Sigmoid colon (tissue), 7 donors: ENCODE results near the gene ENPP1. TPM values are rescaled to one million over a fixed set of nuclear protein-coding genes. Genes with fewer than 3 reads are reported as not detected.

ENCODE experiments used
- DNase-seq: peaks from one replicate; pipeline ENCODE4 v3.0.0-alpha.2; 2019
- H3K27ac ChIP-seq, 4 donors: fragments of 200-600 bp; sonication (generic); one replicate each; pipeline ENCODE4 v1.5.1; 2016 to 2019; ENCODE audit warnings: mild to moderate bottlenecking in 1 of 4
- H3K27me3 ChIP-seq, 3 donors: fragments of 200-600 bp; sonication (generic); one replicate each; pipeline ENCODE4 v1.5.1; 2019; ENCODE audit warnings: mild to moderate bottlenecking in 1 of 3
- H3K36me3 ChIP-seq, 4 donors: fragments of 200-600 bp; sonication (generic); one replicate each; pipeline ENCODE4 v1.5.1; 2016 to 2019
- H3K4me1 ChIP-seq, 4 donors: fragments of 200-600 bp; sonication (generic); one replicate each; pipeline ENCODE4 v1.5.1; 2017 to 2019
- H3K4me3 ChIP-seq, 4 donors: fragments of 200-600 bp; sonication (generic); one replicate each; pipeline ENCODE4 v1.5.1; 2017 to 2019; ENCODE audit warnings: mild to moderate bottlenecking in 2 of 4, moderate library complexity in 1 of 4
- H3K9me3 ChIP-seq, 4 donors: fragments of 200-600 bp in 3 of 4; sonication (generic) in 3 of 4; one replicate each; pipeline versions ENCODE4 v1.5.1 to v1.6.1; 2013 to 2019
- EP300 ChIP-seq, 4 donors: sonication (generic); formaldehyde crosslinking; IDR thresholded peaks; one replicate each; pipeline ENCODE4 v1.6.1; 2017; ENCODE audit warnings: antibody characterized with exemption in 4 of 4
- POLR2A ChIP-seq, 2 donors: fragments of 450-650 bp; IDR thresholded peaks; one replicate each; pipeline ENCODE4 v1.6.1; 2016; ENCODE audit warnings: antibody characterized with exemption in 2 of 2, mild to moderate bottlenecking in 2 of 2, moderate library complexity in 2 of 2
- POLR2AphosphoS5 ChIP-seq, 4 donors: sonication (generic); formaldehyde crosslinking; IDR thresholded peaks; one replicate each; pipeline ENCODE4 v1.6.1; 2017; ENCODE audit warnings: antibody characterized with exemption in 4 of 4
- WGBS, 2 donors: extraction: QIAGEN DNeasy Blood & Tissue Kit; methylation state at CpG; one replicate each; pipeline ENCODE4 v1.1.7; 2013; 5-methylcytosine and 5-hydroxymethylcytosine counted together
- intact Hi-C: fragments of 100-400 bp; cut with DNase I; formaldehyde crosslinking; loops from one replicate; pipeline ENCODE4 v1.15.1; 2023
- polyA plus RNA-seq, 3 donors: library from polyadenylated mRNA; stranded (reverse); fragments of 200-250 nt; gene quantifications; one replicate each; pipeline ENCODE4 v1.2.3, GENCODE V29; 2013
- total RNA-seq, 4 donors: library from RNA; depleted of rRNA; stranded (reverse); fragments of >200 nt; gene quantifications; one replicate each; pipeline ENCODE4 v1.1.0, GENCODE V29; 2016
- TF ChIP-seq, protein P1 (sequence below), 4 experiments: fragments of 450-650 bp in 3 of 4; fragments of 200-600 bp in 1 of 4; IDR thresholded peaks; one replicate each; pipeline ENCODE4 v1.5.1; 2016 to 2019; ENCODE audit warnings: antibody characterized with exemption in 4 of 4, mild to moderate bottlenecking in 3 of 4, moderate library complexity in 2 of 4
- donor health status: healthy with polysubstance abuse.
- donor health status: Bipolar disorder and iron deficiency.
- donor health status: healthy.

The ENPP1 gene
- total and polyA plus RNA-seq, 7 donors = 1.2 to 7.2 (median 3.6) TPM

DNA sequence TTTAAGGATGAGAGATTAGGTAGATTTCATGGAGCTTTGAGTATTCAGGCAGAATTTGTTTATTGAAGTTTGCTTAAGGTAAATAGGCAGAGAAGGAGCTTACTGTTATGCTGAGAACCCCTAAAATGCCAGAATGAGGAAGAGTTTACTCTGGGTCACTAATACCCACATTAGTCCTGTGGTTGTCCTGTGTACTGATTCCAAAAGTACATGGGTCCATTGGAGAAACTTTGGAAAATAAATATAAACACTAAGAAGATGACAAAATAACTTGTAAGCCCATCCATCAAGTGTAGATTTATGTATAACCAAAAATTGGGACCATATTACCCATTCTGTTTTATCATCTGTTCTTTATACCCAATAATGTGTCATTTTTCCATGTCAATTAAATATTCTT lies 31.6 kb downstream of the ENPP1 start:
- Histone ChIP-seq H3K4me3 (no peak overlapping the region), H3K4me1 (no peaks in the 10 kb centered on the region), H3K27ac (no peak overlapping the region), H3K27me3 (no peaks in the 10 kb centered on the region), H3K36me3 (no peaks in the 10 kb centered on the region), H3K9me3 (no peaks in the 10 kb centered on the region)
- DNase-seq = no peak
- intact Hi-C loops = no loop called here
- TF ChIP-seq EP300 (IDR thresholded peaks at IDR 0.05) (no peak), POLR2AphosphoS5 (IDR thresholded peaks at IDR 0.05) (no peak), POLR2A (IDR thresholded peaks at IDR 0.05) (no peak)
- TF ChIP-seq, protein P1, sequence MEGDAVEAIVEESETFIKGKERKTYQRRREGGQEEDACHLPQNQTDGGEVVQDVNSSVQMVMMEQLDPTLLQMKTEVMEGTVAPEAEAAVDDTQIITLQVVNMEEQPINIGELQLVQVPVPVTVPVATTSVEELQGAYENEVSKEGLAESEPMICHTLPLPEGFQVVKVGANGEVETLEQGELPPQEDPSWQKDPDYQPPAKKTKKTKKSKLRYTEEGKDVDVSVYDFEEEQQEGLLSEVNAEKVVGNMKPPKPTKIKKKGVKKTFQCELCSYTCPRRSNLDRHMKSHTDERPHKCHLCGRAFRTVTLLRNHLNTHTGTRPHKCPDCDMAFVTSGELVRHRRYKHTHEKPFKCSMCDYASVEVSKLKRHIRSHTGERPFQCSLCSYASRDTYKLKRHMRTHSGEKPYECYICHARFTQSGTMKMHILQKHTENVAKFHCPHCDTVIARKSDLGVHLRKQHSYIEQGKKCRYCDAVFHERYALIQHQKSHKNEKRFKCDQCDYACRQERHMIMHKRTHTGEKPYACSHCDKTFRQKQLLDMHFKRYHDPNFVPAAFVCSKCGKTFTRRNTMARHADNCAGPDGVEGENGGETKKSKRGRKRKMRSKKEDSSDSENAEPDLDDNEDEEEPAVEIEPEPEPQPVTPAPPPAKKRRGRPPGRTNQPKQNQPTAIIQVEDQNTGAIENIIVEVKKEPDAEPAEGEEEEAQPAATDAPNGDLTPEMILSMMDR (IDR thresholded peaks at IDR 0.05) = no peak

DNA sequence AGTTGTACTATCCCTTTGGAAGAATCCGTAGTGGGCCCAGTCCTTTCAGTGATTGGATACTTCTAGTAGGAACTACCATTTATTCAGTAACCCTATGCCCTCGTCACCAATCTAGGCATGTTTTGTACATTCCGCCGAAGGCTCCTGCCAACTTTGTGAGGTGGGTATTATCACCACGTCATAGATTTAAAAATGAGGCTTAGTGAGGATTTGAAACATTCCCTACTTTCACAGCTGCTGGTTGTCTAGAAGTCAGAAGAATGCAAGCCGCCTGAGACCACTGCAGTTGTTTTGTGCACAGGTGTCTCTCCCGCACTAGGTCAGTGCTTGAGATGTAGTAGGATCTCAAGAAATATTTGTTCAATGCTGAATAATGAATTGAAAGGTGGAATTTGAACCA lies 32.6 kb downstream of the ENPP1 start:
- intact Hi-C loops = no loop called here
- no peaks in the 10 kb centered on the region for H3K9me3 ChIP-seq
- no peak overlapping the region for H3K27ac ChIP-seq
- TF ChIP-seq POLR2AphosphoS5 (IDR thresholded peaks at IDR 0.05) = no peak
- TF ChIP-seq EP300 (IDR thresholded peaks at IDR 0.05) = no peak
- TF ChIP-seq POLR2A (IDR thresholded peaks at IDR 0.05) = no peak
- TF ChIP-seq, protein P1 (IDR thresholded peaks at IDR 0.05) = no peak
- WGBS, 2 donors = 95 to 96% methylated on average over 7 of the region's 7 CpGs
- no peaks in the 10 kb centered on the region for H3K36me3 ChIP-seq
- DNase-seq = no peak
- H3K4me1 ChIP-seq = no peaks in the 10 kb centered on the region
- H3K27me3 ChIP-seq = no peaks in the 10 kb centered on the region
- no peak overlapping the region for H3K4me3 ChIP-seq

DNA sequence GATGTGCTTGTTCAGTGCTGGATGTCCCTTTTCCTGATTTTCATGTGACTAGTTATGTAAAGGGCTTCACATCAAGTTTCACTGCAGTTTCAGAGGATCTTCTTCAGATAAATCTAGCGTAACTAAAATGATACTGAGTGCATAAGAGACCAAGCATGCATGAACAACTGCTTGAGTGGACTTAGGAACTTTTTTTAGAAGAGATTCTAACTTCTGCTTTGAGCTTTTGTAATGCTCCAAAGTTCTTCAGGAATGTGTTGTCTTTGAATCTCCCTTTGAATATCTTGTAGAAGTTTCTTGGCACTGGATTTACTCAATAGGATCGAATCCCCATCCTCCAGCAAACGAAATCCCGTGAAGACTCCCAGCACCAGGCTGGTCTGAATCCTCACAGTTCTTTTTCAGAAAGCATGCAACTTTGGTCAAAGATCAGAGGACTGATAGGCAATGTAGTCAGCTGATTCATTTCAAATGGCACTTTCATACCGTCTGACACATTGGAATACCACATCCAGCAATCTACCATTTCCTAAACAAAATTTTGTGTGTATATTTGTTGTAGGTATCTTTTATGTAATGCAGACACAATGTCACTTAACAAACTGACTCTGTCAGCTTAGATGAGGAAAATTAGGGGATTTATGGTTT lies 33.2 kb downstream of the ENPP1 start:
- no peaks in the 10 kb centered on the region for H3K27me3 ChIP-seq
- 89% methylated on average over 5 of the region's 5 CpGs for WGBS, 2 donors
- no peaks in the 10 kb centered on the region for H3K9me3 ChIP-seq
- no peaks in the 10 kb centered on the region for H3K4me1 ChIP-seq
- H3K4me3 ChIP-seq = no peak overlapping the region
- DNase-seq = no peak
- intact Hi-C loops = no loop called here
- TF ChIP-seq, protein P1 (IDR thresholded peaks at IDR 0.05) = no peak
- TF ChIP-seq POLR2AphosphoS5 (IDR thresholded peaks at IDR 0.05) (no peak), POLR2A (IDR thresholded peaks at IDR 0.05) (no peak), EP300 (IDR thresholded peaks at IDR 0.05) (no peak)
- H3K36me3 ChIP-seq = no peaks in the 10 kb centered on the region
- no peak overlapping the region for H3K27ac ChIP-seq

DNA sequence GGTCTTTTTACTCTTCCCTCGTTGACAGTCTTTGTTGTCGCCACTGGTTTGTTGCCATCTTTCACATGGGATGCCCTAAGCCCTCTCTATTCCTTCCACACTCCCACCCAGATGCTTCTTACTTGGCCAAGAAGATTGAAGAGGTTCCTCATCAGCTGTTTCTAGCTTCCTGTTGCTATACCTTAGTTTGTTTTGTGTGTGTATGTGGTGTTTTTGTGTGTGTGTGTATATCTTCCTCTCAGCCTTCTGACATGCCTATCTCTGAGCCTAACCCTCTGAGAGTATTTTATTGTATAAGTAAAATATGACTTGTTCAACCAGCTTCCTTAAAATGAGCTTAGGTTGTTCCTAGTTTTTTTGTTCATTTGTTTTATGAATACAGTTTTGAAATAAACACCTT lies 35.9 kb downstream of the ENPP1 start:
- TF ChIP-seq POLR2AphosphoS5 (IDR thresholded peaks at IDR 0.05) = no peak
- TF ChIP-seq, protein P1 (IDR thresholded peaks at IDR 0.05) = no peak
- TF ChIP-seq POLR2A (IDR thresholded peaks at IDR 0.05) = no peak
- TF ChIP-seq EP300 (IDR thresholded peaks at IDR 0.05) = no peak
- H3K36me3 ChIP-seq = no peaks in the 10 kb centered on the region
- H3K4me1 ChIP-seq = no peaks in the 10 kb centered on the region
- intact Hi-C loops = no loop called here
- H3K27me3 ChIP-seq = no peaks in the 10 kb centered on the region
- no peaks in the 10 kb centered on the region for H3K9me3 ChIP-seq
- 93 to 96% methylated on average over 2 of the region's 2 CpGs for WGBS, 2 donors
- H3K27ac ChIP-seq = no peak overlapping the region
- H3K4me3 ChIP-seq = no peak overlapping the region
- no peak for DNase-seq
